Caki2 (cell line): ENCODE measurements around the gene KRT79. TPM values are rescaled to one million over a fixed set of nuclear protein-coding genes. Genes with fewer than 3 reads are reported as not detected.
A peak's percentile ranks its signal among the peaks of the same experiment; 100 is the strongest.
"Not testable (repeated sequence)": the region's sequence is repeated elsewhere in the genome, so short reads cannot be mapped to it uniquely, and the experiment has no call there.

Experiments
- DNase-seq: peaks from one replicate; pipeline ENCODE4 v3.0.0-alpha.2; 2015; ENCODE audit warnings: low read depth
- in situ Hi-C: cut with HindIII; loops from 2 replicates; pipeline ENCODE4 v1.10.0; 2016; ENCODE audit warnings: low sequenced_read_pairs, low pct_unique_long_range_greater_than_20kb, mixed read lengths
- total RNA-seq: library from RNA; depleted of rRNA; stranded (reverse); fragments of >200 nt; shearing (Covaris generic); gene quantifications from 2 replicates; pipeline ENCODE4 v1.2.3, GENCODE V29; 2014; ENCODE audit warnings: low replicate concordance

Gene KRT79
- total RNA-seq, 1 experiment from 2014 or later = not detected

- DNase-seq = peak; percentile 80
Observed at GRCh38 chr12:52865090-52865944, 31.2 kb upstream of the KRT79 start.

GRCh38 chr12:52862023-52862422 is 27.9 kb upstream of the KRT79 start:
- in situ Hi-C loops = no loop called here

More at GRCh38 chr12:52865090-52865944, 31.2 kb upstream of the KRT79 start:
- in situ Hi-C loops = no loop called here

DNA sequence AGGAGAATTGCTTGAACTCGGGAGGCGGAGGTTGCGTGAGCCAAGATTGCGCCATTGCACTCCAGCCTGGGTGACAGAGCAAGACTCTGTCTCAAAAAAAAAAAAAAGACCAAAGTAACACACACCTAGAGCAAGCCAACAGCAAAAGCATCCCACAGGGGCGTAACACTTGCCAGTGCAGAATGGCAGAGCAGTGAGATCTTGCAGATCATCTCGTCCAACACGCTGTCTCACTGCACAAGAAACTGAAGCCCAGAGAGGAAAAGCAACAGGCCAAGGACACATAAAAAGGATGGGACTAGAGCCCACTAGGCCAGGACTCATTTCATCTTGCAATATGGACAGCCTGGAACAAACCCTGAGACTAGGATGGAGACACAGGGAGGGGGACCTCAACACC is 27.4 kb upstream of the KRT79 start:
- DNase-seq = no peak
- in situ Hi-C loops = no loop called here

More at GRCh38 chr12:52862023-52862422, 27.9 kb upstream of the KRT79 start:
- no peak for DNase-seq

- in situ Hi-C loops = no loop called here
- DNase-seq = peak; percentile 41
Observed at GRCh38 chr12:52860102-52860823, 26.2 kb upstream of the KRT79 start.

GRCh38 chr12:52857500-52857899 is 23.4 kb upstream of the KRT79 start:
- no peak for DNase-seq
- in situ Hi-C loops = no loop called here

DNA sequence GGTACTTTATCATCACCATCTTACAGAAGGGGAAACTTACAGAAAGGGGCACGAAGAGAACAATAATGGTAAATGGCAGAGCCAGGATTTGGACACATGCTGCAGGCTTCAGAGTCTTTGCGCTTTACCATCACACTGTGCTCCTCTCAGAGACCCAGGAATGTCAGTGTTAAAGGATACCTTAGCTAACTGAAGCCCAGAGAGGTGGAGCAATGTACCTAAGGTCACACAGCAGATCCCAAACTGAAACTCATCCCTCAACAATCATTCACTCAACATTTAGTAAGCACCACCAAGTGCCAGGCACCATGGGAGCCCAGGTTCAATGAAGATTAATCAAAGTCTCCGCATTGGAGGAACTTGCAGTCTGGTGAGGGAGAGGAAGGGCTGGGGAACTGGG is 22.7 kb upstream of the KRT79 start:
- no peak for DNase-seq
- in situ Hi-C loops = no loop called here

GRCh38 chr12:52856077-52856476 is 22.0 kb upstream of the KRT79 start:
- in situ Hi-C loops = not testable (repeated sequence)

GRCh38 chr12:52851787-52852186 is 17.7 kb upstream of the KRT79 start:
- in situ Hi-C loops = no loop called here
- no peak for DNase-seq

More at GRCh38 chr12:52856077-52856476, 22.0 kb upstream of the KRT79 start:
- not testable (repeated sequence) for DNase-seq

DNA sequence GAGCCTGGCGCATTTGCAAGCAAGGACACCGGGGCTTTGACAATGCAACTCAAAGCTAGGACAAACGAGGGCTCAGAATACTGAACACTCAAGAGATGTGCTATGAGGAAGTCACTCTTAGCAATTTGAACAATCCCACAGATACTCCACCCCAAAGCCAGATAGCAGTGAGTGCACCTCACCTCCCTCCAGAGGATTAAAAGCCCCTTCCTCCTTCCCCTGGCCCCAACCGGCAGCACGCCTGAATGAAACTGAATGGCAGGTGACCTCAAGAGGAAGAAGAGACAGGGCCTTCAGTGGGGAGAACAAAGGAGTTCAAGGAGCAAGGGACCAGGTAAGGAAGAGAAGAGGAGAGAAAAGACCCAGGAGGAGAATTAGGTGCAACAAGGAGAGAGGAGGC is 16.6 kb upstream of the KRT79 start:
- in situ Hi-C loops = no loop called here
- no peak for DNase-seq

DNA sequence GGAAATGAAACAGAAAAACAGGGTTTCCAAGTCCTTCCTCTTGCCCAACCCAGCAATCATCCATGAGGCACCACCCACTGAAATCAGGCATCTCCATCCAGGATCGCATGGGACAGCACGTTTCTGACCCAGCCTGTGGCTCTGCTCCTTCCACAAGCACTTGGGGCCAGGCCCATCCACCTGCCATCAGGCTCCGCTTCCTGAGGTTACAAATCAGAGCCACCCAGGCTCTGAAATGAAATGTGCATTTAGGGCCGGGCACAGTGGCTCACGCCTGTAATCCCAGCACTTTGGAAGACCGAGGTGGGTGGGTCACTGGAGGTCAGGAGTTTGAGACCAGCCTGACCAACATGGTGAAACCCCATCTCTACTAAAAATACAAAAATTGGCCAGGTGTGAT is 15.4 kb upstream of the KRT79 start:
- in situ Hi-C loops = no loop called here
- no peak for DNase-seq

GRCh38 chr12:52848661-52849255 is 14.6 kb upstream of the KRT79 start, which contains the start of gene KRT78:
KRT78 (minus strand) TSS chr12:52848994; CDS start chr12:52848930, 64 bp downstream.
- in situ Hi-C loops = no loop called here
- no peak for DNase-seq

- peak; percentile 47 for DNase-seq
- in situ Hi-C loops = no loop called here
Observed at GRCh38 chr12:52847335-52848102, 13.4 kb upstream of the KRT79 start.

- in situ Hi-C loops = no loop called here
- no peak for DNase-seq
Observed at GRCh38 chr12:52846356-52846970, 12.4 kb upstream of the KRT79 start.

DNA sequence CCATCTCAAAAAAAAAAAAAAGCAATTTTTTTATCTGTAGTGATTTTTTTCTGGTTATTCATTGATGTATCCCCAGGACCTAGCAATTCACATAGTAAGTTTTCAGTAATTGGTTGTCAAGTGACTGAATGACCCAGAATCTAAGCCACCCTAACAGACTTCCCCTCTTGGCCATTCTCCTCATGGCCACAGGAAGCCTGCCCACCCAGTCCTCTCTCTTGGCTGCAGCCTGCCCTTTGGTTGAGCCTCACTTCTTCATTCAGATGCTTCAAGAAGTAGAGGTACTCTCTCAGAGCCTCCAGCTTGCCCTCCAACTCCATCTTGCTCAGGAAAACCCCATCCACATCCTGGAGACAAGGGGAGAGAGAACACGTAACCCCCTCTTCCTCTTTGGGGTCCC is 11.8 kb upstream of the KRT79 start:
- no peak for DNase-seq
- in situ Hi-C loops = no loop called here

- in situ Hi-C loops = no loop called here
- no peak for DNase-seq
Observed at GRCh38 chr12:52844386-52844785, 10.3 kb upstream of the KRT79 start.

DNA sequence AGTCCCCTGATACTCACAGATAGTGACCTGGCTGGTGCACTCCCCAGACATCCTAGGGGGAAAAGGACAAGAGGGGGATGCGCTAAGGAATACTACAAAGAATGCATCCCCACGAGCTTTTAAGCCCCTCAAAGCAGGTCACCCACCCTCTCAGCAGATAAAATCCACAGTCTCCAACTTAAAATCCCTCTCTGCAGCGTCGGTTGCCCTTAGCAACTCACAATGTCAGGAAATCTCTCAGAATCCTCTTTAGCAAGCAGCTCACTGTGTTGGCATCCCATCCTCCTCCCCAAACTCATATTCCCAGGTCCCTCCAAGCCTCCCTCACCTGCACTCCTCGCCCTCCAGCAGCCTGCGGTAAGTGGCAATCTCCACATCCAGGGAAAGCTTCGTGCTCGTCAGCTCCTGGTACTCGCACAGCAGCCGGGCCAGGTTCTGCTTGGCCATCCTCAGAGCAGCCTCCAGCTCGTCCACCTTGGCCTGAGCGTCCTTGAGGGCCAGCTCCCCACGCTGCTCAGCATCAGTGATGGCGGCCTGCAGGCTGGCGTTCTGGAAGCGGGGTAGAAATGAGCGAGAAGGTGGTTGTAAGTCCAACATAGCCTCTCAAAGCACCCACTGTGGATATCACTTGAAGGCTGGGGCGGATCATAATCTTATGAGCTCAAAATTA is 5.5 kb upstream of the KRT79 start:
- DNase-seq = no peak
- in situ Hi-C loops = no loop called here

DNA sequence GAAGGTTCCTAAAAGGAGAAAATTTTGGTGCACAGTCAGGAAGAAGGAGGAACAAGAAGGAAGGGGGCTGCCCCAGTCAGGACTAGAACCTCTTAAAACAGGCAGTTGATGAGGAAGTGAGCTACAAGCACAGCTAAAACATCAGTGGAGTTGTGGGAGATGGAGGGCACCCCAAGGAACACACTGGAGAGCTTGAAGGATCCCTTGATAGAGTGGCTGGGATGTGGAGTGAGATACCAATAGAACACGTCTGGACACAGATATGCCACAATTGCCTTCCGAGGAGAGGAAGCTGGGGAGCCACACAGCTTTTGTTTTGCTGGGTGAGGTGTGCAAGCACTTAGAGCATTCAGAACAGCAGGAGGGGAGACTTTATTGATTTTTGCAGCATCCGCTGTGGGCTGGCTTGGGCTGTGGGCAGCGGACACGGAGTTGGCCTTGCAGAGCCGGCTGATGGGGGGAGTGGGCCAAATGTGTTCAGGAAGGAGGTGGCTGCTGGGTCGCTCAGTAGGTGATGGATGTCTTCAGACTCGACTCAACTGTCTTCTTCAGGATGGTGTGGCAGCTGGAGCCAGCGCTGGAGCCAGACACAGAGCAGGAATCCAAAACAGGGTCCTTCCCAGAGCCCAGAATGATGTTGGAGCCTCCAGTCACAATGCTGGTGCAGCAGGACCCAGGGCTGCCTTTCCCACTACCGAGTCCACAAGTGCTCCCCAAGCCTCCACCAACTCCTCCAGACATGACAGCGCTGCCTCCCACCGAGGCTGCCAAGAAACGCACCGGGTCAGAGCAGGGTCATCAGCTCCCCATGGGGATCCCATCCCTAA is 4.7 kb upstream of the KRT79 start:
- in situ Hi-C loops = no loop called here
- DNase-seq = no peak
